NCI-H446 (cell line): ENCODE measurements around the gene NUAK2.
"Not testable (repeated sequence)": the region's sequence is repeated elsewhere in the genome, so short reads cannot be mapped to it uniquely, and the experiment has no call there.

Source experiments
- DNase-seq, 2 experiments: peaks; one replicate each; lab custom pipeline; 2025; lab: John Stamatoyannopoulos, UW

Gene NUAK2

DNA sequence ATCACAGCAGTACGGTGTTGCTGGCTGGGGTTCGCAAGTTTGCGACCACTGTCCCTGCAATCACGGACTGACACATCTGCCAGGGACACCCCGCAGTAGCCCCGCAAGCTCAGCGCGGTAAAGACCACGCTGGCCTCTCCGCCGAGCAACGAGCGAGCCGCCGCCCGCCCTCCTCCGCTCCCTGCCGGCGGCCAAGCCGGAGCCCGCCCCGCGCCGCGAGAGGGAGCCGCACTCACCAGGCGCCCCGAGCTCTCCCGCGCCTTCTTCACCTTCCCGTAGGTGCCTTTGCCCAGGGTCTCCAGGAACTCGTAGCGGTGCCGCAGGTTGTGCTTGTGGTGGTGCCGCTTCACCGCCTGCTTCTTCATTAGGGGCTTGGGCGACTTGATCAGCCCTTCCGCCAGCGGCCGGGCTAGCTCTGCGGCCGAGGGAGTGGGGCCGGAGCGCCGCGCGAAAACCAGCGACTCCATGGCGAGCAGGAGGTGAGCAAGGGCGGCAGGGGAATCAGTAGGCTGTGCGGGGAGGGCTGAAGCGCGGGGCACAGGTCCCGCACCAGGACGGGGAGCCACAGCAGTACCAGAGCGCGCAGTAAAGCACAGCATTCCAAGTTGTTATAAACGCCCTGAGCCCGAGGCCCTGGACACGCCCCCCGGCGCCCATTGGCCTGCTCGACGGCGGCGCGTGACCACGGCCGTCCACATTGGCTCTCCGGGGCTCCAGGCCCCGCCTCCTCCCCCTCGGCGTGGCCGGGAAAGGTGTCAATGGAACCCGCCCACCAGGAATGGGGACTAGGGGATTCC is at the start of gene NUAK2:
Gene NUAK2 (minus strand): TSS at position 584 of the 797 bp plus-strand sequence. CDS start 117 bp downstream, at position 467.
- DNase-seq = peak; percentile 44 to 91

DNA sequence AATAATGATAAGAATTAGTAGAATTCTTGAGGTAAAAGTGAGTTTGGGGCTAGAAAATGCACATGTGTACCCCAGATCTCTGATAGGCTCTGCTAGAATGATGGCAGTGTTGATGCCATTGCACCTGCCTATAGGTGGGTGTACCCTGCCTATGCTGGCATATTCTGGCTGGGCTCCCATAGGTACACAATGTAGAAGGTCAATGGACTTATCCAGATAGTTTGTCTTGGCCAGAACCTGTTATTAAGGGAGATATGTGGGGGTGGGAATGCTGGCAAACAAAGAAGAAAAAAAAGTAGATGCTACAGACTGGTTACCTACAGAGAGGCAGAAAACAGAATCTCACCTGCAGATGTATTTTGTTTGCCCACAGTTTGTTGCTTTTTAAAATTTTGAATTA is 49.2 kb upstream of the NUAK2 start:
- no peak for DNase-seq

DNA sequence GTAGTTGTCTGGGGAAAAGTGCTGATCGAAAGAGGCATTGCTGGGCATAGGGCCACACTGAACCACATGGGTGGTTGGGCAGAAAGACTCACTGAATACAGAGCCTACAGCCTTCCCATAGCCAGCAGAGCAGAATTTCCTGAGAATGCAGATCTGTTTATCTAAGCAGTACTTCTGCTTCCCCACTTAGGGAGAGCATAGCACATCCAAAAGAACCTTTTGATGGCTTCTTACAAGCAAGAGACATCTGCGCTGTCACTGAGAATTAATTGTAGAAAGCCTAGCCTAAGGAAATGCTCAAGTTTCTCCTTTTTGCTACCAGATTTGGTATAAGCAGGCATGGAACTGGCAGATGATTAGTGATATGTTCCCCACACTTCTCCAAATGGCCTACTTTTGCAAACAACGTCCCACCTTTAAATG is 48.2 kb upstream of the NUAK2 start:
- DNase-seq = peak in 1 of 2 experiments; percentile 25

DNA sequence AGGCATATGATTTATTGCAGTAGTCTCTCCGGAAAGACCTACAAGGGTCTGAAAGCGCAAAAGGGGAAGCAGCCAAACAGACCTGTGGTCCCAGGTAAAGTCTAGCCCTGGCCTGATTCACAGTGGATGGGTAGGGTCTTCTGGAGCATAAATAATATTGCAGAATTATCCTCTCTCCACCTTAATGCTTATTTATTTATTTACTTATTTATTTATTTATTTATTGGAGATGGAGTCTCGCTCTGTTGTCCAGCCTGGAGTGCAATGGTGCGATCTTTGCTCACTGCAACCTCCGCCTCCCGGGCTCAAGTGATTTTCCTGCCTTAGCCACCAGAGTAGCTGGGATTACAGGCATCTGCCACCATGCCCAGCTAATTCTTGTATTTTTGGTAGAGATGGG is 46.9 kb upstream of the NUAK2 start:
- no peak for DNase-seq

DNA sequence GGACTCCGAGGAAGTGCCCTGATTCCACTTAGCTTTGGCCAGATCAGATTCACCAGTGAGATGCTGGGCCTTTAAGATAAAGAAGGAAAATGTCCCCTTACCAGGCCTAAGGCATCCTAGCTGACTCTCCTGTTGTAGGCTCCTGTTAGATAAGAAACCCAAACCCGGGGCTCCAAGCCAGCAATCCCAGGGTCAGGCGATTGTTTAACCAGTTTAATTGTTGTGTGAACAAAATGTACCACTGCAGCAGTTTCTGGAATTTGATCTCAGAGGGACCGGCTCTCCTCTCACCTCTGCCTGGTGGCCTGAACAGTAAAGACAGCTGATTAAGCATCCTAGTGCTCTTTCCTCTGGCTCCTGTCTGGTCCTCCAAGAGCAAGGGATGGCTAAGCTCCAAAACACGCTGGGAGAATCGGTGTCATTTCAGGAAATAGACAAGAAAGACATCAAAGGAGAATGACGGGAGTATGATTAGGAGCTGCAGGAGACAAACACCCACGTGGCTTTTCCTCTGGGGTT is 44.5 kb upstream of the NUAK2 start:
- DNase-seq = no peak

DNA sequence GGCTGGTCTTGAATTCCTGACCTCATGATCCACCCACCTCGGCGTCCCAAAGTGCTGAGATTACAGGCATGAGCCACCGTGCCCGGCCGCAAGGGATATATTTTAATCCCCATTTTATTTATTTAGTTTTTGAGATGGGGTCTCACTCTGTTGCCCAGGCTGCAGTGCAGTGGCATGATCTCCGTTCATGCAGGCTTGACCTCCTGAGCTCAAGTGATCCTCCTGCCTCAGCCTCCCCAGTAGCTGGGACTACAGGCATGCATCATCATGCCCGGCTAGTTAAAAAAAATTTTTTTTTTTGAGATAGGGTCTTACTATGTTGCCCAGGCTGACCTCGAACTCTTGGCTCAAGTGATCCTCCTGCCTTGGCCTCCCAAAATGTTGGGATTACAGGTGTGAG is 43.5 kb upstream of the NUAK2 start:
- DNase-seq = not testable (repeated sequence)

DNA sequence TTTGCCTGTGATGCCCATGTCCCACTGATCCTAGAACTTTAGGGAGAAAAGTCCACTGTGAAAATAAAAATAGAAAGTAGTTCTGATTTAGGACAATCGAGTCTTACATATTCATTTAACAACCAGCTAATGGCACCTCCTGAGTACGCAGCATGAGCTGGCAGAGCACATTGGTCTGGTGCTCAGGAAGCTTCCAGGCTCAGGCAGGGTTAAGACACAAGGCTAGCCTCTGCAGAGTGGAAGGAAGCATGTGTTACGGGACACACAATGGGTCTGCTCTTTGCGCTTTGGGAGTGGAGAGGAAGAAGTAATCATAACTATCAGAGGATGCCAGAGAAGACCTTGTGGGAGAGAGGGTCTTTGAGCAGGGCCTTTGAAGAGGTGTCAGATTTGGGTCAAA is 39.3 kb upstream of the NUAK2 start:
- no peak for DNase-seq

DNA sequence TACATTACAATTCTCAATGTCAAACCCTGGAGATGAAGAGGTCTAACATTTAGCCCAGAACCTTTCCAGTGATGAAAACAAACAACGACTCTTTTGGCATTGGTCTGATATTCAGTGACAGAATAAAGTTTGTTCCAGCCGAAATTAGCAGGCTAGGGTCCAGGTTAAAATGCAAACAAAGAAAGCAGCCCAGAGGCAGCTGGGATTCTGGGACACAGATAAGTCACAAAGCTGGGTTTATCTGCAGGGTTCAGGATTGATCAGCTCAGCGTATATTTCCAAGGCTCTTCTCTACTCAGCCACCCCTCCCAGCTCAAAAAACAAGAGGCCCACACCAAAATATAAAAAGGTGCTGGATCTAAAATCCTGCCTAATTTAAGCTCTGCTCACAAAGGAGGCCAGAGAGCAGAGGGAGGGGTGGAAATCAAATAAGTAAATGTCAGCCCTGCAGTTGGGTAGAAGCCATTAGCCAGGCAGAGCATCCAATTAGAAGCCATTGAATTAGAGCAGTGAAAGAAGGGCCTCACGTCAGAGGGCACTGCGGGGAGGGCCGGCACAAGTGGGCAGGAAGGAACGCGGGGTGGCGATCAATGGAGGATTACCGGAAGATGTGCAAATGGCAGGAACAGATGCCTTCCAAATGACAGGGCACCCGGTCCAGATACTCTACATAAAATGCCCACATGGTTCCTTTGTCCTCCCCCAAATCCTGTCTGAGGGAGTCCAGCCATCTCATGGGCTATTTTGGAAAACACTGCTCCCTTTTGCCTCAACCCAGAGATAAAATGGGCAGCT is 38.4 kb upstream of the NUAK2 start:
- DNase-seq = peak in 1 of 2 experiments; percentile 33

DNA sequence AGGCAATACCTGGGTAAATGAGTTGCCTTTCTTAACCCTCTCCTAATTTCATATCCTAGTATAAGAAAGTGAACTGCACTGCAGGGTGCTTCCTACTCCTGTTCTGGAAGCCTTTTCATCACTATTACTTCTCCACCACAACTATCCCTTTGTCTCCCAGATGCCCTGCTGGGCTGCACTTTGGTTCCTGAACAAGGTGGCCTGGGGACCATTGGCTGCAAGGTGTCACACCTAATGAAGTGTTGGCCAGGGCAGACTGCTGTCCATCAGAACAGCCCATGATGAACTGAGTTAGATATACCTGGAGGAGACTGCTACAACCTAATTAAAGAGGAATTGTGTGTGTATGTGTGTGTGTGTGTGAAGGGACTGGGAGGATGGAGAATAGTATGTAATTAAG is 37.0 kb upstream of the NUAK2 start:
- DNase-seq = no peak

DNA sequence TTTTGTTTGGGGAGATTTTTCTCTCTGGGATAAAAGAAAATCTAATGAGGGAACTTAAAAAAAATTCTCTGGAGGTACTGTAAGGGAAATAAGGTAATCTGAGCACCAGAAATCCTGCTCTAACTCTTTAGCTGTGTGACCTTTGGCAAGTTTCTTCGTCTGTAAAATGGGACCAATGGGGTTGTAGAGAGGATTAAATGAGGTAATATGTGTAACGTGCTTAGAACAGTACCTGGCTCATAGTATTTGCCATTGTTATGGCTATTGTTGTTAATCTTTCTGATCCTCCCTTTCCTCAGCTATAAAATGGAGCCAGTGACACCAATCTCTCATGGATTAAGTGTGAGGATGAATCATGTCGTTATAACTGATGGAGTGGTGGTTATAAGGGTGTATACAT is 36.0 kb upstream of the NUAK2 start:
- DNase-seq = no peak

DNA sequence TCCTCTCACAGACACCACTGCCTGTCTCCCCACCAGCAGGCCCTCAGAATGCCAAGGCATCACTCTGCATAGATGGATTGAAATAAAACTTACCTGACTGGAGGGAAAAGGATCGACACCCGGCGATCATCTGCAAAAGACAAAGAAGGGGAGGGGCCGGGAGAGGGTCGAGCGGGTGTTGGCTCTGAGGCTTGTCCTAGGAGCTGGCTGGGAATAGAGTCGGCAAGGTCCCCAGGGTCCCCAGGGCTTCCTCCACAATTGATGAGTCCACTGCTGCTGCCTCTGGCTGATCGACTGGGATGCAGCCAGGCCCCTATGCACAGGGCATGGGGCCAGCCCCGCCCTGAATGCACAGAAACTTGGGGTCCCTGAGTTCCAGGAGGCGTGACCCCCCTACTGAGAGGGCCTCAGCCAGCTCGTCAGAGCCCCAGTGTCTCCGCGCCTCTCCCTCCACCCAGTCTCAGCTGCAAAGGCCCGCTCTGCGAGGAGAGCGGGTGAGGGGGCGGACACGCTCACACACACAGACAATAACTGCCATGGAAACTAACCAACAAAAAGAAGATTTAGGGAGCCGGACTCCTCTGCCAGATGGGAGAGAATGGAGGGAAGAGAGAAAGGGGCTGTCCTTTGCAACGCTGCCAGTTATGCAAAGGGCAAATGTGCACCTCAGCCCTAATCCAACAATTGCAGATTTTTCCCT is 35.0 kb upstream of the NUAK2 start, which contains the start of gene KLHDC8A:
Gene KLHDC8A (minus strand): TSS at position 483 of the 700 bp plus-strand sequence. CDS start 13,318 bp downstream, outside the sequence.
- peak; percentile 69 to 74 for DNase-seq

DNA sequence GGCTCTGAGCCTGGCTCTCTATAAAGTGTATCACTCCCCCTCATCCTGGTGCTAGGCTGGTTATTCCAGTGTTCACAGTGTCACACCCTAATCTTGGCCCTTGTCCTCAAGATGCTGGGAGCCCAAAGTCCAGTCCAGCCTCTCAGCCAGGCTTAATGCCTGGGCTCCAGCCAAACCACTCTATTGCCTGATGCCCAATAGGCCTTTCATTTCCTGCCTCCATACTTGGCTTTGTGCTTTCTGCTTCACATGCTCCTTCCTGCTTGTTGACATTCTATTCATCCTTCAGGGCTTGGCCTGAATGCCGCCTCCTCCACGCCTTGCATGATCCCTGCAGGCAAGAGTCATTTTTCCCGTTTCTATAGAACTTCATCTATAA is 33.5 kb upstream of the NUAK2 start:
- peak in 1 of 2 experiments; percentile 70 for DNase-seq

DNA sequence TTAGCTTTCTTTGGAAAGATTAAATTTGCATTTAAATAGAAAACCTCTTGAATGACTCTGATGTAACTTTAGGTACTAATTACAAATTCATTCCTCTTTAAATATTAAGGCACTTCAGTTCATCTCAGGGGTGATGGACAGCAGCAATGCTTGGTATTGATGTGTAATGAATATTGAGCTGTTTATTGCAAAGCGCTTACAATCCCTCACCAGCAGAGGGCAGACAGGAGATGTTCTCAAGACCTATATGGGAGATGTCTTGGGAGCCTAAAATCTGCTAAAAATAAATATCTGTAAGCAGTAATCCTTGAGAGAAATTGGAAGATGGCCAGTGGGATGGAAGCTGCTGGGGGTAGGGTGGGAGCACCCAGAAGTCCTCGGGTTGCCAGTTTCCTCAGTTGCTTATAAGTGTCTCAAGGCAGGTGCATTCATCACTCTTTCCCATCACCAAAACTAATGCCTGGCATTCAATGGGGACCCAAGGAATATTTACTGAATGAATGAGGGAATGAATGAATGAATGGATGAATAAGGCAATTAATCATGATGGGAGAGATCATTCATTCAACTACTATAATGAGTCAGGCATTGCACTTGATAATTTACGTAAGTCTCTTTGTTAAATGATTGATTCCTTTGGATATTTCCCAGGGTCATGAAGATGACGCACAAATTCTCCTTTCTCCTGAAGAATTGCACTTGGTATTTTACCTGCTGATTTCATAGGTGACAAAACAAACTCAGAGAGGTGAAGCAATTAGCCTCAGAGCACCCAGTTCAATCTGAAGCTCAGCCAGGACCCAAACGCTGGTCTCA is 32.9 kb upstream of the NUAK2 start:
- DNase-seq = peak; percentile 89

DNA sequence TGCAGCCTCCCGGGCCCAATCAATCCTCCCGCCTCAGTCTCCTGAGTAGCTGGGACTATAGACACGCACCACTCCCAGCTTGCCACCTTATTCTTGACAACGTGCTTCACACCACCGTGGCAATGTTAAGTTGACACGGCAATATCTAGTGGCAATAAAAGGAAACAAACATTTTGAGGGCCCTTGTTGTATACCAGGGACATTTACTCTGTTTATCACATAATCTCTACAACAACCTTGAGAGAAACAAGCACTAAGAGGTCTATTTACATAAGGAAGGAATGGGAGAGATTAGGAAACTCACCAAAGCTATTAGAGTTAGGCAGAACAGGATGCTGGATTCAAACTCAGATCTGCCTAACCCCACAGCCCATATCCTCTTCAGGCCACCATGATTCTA is 32.1 kb upstream of the NUAK2 start:
- DNase-seq = no peak

DNA sequence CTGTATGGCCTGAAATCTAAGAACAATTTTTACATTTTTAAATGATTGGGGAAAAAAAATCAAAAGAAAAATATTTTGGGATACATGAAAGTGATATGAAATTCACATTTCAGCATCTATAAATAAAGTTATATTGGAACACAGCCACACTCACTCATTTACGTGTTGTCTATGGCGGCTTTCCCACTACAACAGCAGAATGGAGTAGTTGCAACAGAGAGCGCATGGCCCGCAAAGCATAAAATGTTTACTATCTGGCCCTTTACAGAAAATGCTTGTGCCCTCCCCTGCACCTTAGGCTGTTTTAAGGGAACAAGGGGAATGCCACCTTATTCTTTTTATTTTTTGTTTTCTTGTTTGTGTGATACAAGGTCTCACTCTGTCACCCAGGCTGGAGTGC is 31.6 kb upstream of the NUAK2 start:
- DNase-seq = no peak

DNA sequence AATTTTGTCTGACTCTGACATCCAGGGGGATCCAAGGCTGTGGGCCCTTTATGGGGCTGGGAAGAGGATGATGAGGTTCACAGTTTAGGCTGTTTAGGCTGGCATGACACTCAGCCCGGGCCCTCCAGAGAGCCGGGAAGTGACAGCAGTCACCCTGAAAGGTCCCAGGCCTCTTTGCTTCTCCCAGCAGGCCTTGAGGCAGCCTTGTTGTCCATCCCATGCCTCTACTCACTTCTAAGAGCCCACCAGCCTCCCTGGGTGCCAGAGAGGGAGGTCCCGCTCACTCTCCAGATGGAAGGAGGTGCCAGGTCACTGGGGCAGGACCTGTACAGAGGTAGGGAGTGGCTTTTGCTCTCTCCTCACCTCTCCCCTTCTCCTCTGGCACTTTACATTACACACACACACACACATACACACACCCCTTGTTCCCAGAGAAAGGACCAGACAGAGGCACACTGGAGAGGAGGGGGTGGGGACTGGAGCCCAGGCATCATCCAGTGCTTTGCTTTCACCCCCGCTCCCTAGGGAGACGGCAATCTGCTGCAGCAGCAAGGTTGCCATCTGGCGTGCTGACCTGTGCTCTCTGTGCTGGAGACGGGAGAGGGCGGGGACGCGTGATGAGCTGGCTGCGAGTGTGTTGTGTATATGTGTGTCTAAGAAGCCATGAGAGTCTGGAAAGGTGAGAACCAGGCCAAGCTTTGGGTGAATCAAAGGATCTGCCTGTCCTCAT is 30.6 kb upstream of the NUAK2 start:
- DNase-seq = peak; percentile 94 to 98

DNA sequence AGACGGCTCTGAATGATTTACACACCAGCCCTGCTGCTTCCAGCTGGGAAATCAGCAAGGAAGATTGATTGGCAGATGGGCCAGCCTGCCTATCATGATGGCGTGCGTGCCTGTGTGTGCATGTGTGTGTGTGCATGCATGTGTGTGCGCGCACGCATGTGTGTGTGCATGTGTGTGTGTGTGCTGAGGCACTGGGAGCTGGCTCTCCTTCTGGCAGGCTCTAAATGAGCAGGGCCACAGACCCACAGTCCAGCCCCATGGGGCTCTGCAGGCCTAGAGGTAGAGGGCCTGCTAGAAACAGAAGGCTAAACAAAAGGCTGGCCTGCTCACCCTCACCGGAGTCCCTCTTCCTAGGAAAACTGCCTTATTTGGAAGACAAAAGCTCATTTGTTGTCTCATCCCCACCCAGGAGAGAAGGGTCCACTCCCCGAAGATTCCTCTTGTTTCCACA is 29.2 kb upstream of the NUAK2 start:
- peak; percentile 66 to 82 for DNase-seq

DNA sequence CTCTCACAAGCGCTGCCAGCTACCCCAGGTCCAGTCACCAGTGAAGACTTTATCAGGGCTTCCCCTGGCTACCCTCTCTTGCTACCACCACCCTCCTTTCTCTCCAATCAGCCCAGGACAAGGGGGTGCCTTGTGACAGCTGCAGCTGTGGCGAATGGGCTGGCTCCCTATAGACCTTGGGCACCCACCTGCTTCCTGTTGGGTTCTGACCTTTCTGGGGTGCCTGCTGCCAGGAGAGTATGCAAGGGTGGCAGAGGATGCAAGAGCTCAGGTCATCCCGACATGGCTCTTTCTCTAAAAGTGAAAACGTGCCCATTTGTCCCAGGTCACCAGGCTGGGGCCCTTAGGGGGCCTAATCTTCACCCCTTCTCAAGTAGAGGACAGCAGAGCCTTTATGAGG is 28.6 kb upstream of the NUAK2 start:
- no peak for DNase-seq

DNA sequence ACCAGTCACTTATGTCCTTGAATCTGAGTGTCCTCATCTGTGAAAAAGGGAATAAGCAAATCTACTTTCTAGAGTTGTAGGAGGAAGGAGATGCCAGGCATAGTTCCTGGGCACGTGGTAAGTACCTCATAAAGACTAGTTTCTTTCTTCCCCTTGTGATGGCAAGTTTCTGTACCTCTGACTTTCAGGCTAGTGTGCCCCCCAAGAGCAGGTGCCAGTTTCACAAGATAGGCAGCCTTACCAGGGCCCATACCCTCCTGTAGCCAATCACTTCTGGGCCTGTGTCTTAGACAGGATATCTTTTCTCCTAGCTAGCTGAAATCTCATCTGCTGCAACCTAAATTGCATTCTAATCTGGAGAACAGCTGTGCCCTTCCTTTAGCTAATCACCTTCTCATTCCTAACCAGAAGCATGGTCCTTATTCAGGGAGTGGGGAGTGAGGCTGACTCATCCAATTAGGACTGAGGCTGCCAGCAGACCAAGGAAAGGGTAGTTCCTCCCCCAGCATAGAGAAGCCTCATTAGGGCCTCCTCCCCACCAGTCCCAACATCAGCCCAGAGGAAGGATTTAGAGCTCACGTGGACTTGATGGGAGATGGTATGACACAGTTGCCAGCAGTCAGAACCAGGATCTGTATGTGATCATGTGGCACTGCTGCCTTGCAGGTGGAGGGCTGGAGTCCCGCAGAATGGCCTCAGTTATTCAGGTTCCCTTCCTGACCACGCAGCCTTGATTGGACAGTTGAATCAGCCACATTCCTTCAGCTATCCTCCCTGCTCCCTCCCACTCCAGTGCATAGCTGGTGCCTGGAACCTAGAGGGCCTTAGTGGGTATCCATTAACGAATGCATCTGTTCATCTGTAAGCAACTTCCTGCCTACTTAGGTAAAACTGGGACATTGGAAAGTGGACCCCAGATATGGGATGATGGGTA is 27.3 kb upstream of the NUAK2 start:
- DNase-seq = peak in 1 of 2 experiments; percentile 28
